IPS DF 4.7 (cell line): Measurements from ENCODE around the gene A2M.

Experiments used
- DNase-seq: peaks from one replicate; pipeline ENCODE4 v3.0.0-alpha.2; 2013; ENCODE audit warnings: low spot score; ENCODE audit errors: extremely low read depth

Gene A2M

DNA sequence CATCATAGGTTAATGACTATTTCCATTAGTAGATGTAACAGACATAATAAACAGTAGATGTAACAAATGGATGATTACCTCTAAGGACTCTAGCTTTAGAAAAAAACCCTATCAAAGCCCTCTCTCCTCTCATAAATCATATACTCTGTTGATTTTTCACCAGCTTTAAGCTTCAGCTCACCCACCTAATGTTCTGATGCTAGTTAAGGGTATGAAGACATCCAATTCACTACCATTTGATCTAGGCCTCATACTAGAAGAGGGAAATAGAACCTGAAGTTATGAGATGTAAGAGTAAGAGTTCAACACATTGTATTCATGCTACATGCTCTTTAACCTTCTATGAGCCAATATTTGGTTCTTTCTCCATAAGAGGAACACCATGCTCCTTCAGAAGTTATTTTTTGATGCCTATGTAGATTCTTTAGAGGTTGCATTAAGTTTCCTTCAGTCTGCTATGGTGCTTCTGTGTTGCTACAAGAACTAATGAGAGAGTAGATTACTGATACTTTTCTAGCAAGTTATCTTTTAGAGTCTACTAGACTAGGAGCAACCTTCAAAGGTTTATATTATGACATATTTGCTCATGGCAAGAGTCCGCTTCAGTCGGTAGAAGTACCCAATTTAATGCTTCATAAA is 16.0 kb downstream of the A2M start:
- no peak for DNase-seq

DNA sequence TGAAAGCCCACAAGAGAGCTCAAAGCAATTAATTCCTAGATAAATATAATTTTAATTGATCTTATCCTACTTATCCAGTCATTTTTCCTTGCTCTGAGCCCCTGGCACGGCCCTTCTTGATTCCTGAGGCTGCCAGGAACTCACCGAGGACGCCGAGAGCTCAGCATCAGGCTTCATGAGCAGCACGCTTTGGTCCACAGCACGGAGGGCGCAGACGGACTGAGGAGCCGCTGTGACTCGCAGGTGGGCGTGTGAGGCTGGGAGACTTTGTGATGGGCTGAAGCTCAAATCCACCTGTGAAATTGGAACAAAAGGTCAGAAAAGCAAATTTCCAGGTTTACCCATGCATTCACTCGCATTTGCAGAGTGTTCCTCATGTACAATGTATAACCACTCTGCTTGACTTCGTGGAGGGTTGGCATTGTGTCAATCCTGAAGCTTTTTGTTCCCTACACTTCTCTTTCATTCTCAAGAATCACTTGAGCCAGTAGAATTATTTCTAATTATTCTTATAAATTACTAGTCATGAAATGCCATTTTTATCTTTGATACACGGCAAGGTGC is 17.2 kb downstream of the A2M start:
- DNase-seq = no peak

DNA sequence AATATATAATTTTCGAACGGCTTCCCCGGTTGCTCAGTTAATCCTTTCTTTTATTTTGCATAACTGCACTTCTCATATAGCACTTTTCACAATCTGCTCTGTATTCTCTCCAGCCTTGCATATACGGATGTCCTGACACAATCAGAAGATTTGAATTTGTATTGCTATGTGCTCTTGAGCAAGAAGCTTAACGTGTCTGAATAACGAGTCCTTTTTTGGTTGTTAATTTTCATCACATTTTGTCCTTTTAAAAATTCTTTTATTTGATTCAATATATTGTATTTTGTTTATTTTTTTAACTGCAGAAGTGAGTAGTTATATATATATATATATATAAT is 17.6 kb downstream of the A2M start:
- DNase-seq = no peak

- DNase-seq = no peak
Observed at GRCh38 chr12:9096563-9097176, 19.0 kb downstream of the A2M start.

GRCh38 chr12:9095322-9095721 is 20.4 kb downstream of the A2M start:
- no peak for DNase-seq

- no peak for DNase-seq
Observed at GRCh38 chr12:9094512-9095206, 21.1 kb downstream of the A2M start.

DNA sequence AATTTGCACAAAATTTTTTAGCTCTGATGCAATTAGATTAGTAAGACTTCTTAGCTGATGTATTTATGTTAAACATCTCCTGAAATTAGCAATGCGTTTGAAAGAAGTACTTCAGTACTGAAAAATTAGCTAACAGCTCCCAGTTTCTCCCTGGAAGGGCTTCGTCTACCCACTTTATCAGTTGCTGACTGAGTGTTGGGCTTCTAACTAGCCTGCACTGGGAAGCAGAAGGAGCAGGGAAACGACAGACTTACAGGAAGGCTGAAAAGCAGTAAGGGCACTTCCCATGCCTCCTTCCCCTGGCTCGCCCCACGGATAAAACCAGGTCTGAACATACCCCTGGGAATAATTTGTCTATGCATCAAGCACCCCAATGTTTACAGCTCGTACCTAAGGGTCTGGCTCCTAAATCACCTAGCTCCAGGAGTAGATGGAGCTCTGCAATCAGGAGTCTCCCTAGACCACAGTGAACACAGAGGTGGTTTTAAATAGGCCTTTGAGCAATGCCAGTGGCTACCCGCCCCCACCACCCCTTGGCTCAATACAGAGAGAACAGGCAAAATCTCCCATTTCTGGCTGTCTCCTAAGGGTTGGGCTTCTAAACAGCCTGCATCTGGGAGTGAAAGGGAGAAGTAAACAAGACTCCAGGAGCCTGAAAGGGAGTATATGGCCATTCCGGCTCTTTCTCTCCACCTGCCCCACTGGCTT is 23.7 kb downstream of the A2M start:
- DNase-seq = no peak

GRCh38 chr12:9090220-9090619 is 25.5 kb downstream of the A2M start:
- no peak for DNase-seq

GRCh38 chr12:9087087-9087835 is 28.5 kb downstream of the A2M start:
- DNase-seq = no peak

DNA sequence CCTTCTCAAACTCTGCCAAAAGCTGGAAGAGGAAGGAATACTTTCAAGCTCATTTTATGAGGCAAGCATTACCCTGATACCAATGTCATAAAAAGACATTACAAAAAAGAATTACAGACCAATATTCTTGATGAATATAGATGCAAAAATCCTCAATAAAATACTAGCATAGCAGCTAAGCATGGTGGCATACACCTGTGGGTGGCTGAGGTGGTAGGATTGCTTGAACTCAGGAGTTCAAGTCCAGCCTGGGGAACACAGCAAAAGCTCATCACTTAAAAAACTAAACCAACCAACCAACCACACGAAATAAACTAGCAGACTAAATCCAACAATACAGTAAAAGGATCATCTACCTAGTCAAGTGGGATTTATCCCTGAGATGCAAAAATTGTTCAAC is 29.6 kb downstream of the A2M start:
- DNase-seq = no peak

DNA sequence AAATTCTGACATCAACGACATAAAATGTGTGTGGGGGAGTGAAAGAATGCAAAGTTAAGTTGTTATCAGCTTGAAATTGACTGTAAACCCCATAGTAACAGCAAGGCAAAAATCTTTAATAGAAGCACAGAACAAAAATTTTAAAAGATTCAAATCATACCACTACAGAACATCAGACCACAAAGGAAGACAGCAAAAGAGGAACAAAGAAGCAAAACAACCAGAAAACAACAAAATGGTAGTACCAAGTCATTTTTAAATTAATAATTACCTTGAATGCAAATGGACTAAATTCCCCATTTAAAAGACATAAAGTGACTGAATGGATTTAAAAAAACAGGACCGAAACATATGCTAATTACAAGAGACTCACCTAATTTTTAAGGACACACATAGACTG is 31.3 kb downstream of the A2M start:
- DNase-seq = no peak

GRCh38 chr12:9083793-9084192 is 31.9 kb downstream of the A2M start:
- no peak for DNase-seq

DNA sequence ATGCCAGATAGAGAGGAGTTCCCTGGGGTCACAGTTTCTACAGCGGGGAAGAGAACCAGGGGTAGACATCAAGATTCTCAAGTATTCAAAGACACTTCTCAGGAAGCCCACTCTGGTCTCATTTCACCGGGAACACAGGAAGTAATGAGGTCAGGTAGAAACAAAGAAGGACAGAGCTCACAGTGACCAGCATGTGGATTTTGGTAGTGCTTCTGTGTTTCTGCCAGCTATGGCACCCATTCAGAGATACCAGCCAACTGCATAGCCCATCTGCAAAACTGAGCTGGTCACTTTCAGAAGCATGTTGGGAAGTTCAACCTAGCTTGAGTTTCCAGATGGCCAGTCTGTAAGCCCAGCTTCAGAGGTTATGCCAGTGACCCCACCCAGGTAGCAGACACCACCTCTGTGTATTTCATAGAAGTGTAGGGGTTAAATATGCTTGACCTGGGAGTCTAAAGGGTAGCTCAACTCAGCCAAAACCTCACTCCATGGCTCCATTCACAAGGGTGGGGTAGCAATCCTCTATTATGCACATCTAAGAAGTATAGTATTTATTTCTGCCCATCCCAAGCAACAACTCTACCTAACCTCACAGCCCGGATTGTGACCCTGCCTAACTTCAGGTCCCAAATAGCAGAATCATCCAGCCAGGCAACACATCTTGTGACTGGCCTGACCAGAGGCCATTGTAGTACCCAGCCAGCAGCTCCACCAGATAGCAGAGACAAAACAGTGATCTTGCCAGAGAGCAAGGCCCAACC is 33.9 kb downstream of the A2M start:
- DNase-seq = no peak

DNA sequence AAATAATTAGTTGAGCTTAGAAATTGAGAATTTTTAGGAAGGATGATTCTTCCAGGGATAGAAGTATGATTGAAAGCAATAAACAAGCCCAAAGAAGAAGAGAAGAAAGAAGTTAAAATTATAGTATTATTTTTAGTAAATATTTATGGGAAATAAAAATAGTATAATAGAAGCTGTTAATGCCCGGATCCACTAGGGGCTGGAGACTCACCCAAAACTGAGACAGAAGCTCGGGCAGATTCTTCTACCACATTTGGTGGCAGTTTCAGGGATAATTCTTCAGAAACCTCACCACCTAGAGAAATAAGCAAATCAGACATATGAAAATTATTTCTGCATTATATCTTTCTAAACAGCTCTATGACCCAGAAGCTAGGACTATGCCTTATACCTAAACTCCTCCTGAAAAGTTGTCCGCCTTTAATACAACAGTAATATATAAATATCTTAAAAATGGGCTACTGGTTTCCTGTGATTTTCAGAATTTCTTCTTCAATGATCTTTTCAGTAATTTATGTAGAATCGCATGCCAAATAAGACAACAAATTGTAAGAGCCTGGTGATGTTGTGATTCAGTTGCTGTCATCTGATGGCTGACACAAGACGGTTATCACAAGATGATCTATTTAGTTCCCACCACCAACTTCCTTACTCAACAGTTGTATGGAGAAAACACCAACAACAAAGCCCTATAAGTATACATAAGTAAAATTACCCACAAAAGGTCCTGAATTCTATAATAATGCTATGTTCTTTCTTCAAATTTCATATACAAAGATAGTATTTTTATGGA is 35.6 kb downstream of the A2M start:
- DNase-seq = no peak

DNA sequence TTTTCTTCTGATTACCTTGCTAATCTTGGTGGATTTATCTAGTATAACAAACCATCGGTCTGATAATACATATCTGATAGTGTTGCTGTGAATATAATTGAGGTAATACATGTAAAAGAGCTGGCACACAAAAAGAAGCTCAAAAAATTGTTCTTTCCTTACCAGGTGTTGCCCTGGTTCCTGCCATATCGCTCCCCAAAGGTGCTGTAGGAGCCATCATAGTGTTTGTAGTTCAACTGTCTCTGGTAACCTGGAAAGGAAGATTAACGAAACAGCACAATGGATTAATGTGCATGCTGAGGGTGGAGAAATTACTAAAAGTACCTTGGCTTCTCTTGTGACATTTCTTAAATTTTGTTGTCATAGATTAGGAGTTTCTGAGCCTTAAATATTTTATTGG is 36.6 kb downstream of the A2M start:
- DNase-seq = no peak

GRCh38 chr12:9077152-9078031 is 38.3 kb downstream of the A2M start:
- no peak for DNase-seq

DNA sequence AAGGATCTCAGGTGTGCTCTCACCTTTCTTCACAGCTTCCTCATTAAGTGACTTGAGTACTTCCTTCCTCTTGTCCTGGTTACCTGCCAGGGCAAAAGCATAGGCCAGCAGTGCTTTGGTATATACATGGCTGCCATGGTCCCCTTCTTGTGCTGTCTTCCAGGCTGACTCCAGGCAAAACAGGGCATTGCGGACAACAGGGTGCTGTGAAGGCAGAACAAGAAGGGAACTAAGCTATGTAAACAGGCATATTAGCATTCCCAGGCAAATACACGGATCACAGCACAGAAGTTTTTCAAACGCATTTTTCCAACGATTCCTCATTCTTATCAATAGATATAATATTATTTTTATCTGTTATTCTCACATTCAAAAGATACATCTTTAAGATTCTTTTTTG is 39.0 kb downstream of the A2M start:
- DNase-seq = no peak

DNA sequence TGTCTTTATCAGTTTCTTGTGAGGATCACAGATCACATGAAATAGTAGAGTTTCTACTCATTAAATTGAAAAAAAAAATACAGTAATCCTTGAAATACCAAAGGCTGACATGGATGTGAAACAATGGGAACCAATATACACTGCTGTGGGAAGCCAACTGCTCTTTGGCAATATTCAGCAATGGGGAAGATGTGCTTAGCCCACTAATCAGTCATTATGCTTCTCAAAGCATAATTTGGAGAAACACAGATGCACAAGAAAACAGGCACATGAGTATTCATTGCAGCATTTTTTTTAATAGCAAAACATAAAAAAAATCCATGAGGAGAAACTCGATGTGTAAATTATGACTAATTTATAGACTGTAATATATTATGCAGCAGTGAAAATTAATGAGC is 40.6 kb downstream of the A2M start:
- DNase-seq = no peak
